Ectodermal cell (in vitro differentiated cells): ENCODE results near the gene KLHDC10.
"Not testable (repeated sequence)": the region's sequence is repeated elsewhere in the genome, so short reads cannot be mapped to it uniquely, and the experiment has no call there.

Source experiments
- H3K27ac ChIP-seq: 2 replicates; pipeline ENCODE4 v1.7.0; 2013; ENCODE audit warnings: mild to moderate bottlenecking, low read depth, low read length; ENCODE audit not compliant: insufficient read depth, poor library complexity, severe bottlenecking
- H3K27me3 ChIP-seq: 2 replicates; pipeline ENCODE4 v1.7.0; 2013; ENCODE audit warnings: mild to moderate bottlenecking, low read length; ENCODE audit not compliant: insufficient read depth, control insufficient read depth, poor library complexity, severe bottlenecking
- H3K36me3 ChIP-seq: one replicate; pipeline ENCODE4 v1.7.0; 2013; ENCODE audit warnings: low read length; ENCODE audit not compliant: control insufficient read depth, insufficient read depth
- H3K4me1 ChIP-seq: one replicate; pipeline ENCODE4 v1.7.0; 2013; ENCODE audit warnings: low read length; ENCODE audit not compliant: control insufficient read depth, insufficient read depth
- H3K4me3 ChIP-seq: 2 replicates; pipeline ENCODE4 v1.7.0; 2013; ENCODE audit warnings: low read depth, low read length, control low read depth; ENCODE audit not compliant: insufficient read depth
- H3K9me3 ChIP-seq: 2 replicates; pipeline ENCODE4 v1.7.0; 2013; ENCODE audit warnings: mild to moderate bottlenecking, low read length, moderate library complexity; ENCODE audit not compliant: control insufficient read depth
- WGBS, 2 experiments: methylation state at CpG; one replicate each; pipeline ENCODE4 v1.1.7; 2013; ENCODE audit warnings: missing lambda C conversion rate in 2 of 2; 5-methylcytosine and 5-hydroxymethylcytosine counted together

KLHDC10 gene

DNA sequence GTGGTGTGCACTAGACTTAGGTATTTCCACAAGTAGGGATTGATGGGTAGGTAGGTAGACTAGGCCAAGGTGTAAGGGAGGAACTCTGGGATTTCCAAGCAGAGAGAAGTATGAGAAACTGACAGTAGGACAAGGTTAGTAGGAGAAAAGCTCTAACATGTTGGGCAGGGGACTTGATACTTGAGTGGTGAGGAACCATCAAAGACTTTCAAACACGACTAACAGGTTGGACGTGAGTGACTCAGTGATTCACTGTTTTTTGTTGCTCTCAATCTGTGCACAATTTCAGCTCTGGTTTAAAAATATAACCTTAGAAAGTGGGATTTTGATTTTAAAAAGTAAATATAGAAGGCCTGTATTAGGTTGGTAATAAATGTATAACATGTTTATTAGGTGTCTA, 44.4 kb downstream of the KLHDC10 start:
- H3K4me3 ChIP-seq = no peak overlapping the region
- no peak overlapping the region for H3K27ac ChIP-seq
- H3K27me3 ChIP-seq = no peaks in the 10 kb centered on the region
- H3K4me1 ChIP-seq = no peaks in the 10 kb centered on the region
- no peaks in the 10 kb centered on the region for H3K36me3 ChIP-seq
- no peaks in the 10 kb centered on the region for H3K9me3 ChIP-seq
- WGBS, 2 experiments = 93 to 95% methylated on average over 2 of the region's 2 CpGs

DNA sequence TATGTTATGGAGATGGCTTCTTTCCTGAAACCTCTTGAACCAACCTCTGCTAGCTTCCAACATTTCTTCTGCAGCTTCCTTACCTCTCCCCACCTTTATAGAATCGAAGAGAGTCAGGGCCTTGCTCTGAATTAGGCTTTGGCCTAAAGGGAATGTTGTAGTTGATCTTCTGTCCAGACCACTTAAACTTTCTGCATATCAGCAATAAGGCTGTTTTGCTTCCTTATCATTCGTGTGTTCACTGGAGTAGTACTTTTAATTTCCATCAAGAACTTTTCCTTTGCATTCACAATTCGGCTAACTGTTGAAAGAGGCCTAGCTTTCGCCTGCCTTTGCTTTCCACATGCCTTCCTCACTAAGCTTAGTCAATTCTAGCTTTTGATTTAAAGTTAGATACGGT, 48.0 kb downstream of the KLHDC10 start:
- no peaks in the 10 kb centered on the region for H3K27me3 ChIP-seq
- no peaks in the 10 kb centered on the region for H3K4me1 ChIP-seq
- 93 to 98% methylated on average over 4 to 5 of the region's 5 CpGs for WGBS, 2 experiments
- no peak overlapping the region for H3K27ac ChIP-seq
- H3K9me3 ChIP-seq = no peaks in the 10 kb centered on the region
- H3K36me3 ChIP-seq = peaks cover 14% of the 10 kb centered on the region
- H3K4me3 ChIP-seq = no peak overlapping the region

DNA sequence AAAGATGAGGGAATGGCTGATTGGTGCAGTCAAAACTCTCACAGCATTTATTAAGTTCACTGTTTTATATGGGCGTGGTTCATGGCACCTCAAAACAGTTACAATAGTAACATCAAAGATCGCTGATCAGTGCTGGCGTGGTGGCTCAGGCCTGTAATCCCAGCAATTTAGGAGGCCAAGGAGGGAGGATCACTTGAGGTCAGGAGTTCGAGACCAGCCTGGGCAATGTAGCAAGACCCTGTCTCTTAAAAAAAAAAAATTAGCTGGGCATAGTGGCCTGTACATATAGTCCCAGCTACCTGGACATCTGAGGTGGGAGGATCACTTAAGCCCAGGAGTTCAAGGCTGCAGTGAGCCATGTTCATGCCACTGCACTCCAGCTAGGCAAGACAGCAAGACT, 48.5 kb downstream of the KLHDC10 start:
- Histone ChIP-seq H3K9me3 (no peaks in the 10 kb centered on the region), H3K4me3 (no peak overlapping the region), H3K36me3 (peaks cover 19% of the 10 kb centered on the region), H3K4me1 (no peaks in the 10 kb centered on the region), H3K27ac (no peak overlapping the region), H3K27me3 (no peaks in the 10 kb centered on the region)
- WGBS, 2 experiments = 92 to 97% methylated on average over 4 of the region's 4 CpGs

DNA sequence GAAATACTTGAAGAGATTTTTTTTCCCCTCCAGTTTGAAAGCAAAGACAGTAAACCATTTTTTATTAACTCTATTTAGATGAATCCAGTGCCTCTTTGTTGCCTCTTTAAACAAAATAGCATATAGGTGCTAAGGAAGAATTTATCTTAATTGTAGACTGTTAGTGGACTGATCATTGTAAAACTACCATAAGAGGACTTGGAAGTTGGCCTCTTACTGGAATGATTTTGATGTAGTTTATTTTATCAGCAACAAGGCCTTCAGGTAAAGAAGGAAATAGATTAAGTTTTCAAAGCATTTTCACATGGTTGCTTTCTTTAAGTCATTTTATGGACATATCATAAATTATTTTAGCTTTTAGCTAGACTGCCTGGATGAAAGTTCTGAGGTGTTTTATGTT, 53.2 kb downstream of the KLHDC10 start:
- no peaks in the 10 kb centered on the region for H3K9me3 ChIP-seq
- H3K27me3 ChIP-seq = no peaks in the 10 kb centered on the region
- no peak overlapping the region for H3K4me3 ChIP-seq
- no peak overlapping the region for H3K27ac ChIP-seq
- H3K36me3 ChIP-seq = peaks cover 28% of the 10 kb centered on the region
- no peaks in the 10 kb centered on the region for H3K4me1 ChIP-seq

DNA sequence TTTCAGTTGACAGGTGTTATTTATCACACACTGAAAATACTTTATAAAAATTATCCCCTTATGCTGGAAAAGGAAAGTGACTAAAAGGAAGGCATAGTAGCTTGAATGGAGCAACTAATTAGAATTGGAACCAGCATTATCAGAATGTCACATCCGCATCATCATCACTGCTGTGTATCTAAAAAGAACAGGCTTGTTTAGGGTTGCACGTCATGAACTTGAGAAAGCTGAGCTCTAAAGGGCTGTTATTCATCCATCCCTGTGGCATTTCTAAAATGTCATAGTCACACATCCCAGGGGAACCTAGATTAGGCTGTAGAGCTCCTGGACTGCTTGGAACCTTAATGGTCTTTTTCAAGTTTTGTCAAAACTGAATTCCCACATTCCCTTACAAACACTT, 54.4 kb downstream of the KLHDC10 start:
- Histone ChIP-seq H3K9me3 (no peaks in the 10 kb centered on the region), H3K27ac (no peak overlapping the region), H3K27me3 (no peaks in the 10 kb centered on the region), H3K4me1 (no peaks in the 10 kb centered on the region), H3K4me3 (no peak overlapping the region), H3K36me3 (peaks cover 28% of the 10 kb centered on the region)
- WGBS, 2 experiments = 91 to 100% methylated on average over 2 of the region's 2 CpGs

DNA sequence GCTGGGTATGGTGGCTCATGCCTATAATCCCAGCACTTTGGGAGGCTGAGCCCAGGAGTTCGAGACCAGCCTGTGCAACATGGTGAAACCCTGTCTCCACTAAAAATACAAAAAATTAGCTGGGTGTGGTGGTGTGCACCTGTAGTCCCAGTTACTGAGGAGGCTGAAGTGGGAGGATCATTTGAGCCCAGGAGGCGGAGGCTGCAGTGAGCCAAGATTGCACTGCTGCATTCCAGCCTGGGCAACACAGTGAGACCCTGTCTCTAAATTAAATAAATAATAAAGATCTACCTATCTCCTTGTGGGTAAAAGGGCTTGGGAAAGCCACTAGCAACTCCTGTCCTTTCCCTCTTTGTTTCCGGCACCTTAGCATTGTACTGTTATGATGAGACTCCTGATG, 56.5 kb downstream of the KLHDC10 start:
- not testable (repeated sequence) for H3K9me3 ChIP-seq, H3K4me1 ChIP-seq, H3K4me3 ChIP-seq, H3K27ac ChIP-seq, H3K27me3 ChIP-seq
- WGBS, 2 experiments = 90 to 97% methylated on average over 3 of the region's 3 CpGs
- peaks cover 23% of the 10 kb centered on the region for H3K36me3 ChIP-seq

DNA sequence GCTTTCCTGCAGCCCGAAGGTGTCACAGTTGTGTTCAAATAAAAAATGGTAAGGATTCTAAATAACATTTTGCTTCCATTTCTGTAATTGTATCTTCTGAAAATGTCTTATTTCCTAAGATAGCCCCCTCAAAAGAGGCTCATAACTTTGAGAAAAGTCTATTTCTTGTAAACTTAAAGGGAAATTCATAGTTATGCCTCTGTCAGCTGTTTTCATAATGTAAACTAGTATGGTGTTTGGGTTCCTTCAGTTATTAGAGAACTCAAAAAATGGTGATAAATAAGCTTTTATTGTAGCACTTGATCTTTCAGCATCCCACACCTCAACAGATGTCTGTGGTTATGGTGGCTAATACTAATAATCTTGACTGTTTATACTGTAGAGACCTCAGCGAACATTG, 57.1 kb downstream of the KLHDC10 start:
- H3K4me1 ChIP-seq = no peaks in the 10 kb centered on the region
- H3K9me3 ChIP-seq = no peaks in the 10 kb centered on the region
- peaks cover 21% of the 10 kb centered on the region for H3K36me3 ChIP-seq
- no peak overlapping the region for H3K4me3 ChIP-seq
- no peak overlapping the region for H3K27ac ChIP-seq
- H3K27me3 ChIP-seq = no peaks in the 10 kb centered on the region
- 94 to 100% methylated on average over 2 of the region's 2 CpGs for WGBS, 2 experiments

DNA sequence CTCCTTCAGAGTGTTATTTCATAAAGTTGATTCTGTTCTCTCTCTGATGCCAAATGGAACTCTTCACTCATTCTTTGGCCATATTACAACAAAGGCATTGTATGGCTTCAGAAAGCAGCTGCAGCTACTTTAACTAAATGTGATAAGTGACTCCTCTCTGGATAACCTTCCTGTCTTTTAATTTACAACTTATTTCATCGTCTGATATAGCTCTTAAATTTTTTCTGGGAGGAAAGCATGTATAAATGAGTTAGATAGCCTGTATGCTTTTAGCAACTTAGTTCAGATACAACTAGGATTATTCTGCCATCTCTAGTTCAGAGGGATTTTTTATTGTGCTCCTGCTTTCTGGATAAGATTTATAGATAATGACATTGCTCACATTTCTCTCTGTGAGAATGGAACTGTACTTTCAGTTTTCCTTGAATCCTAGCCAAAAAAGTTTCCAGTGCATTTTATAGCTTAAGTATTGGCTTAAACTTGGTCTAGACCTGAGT, 57.5 kb downstream of the KLHDC10 start:
- Histone ChIP-seq H3K9me3 (no peaks in the 10 kb centered on the region), H3K27ac (no peak overlapping the region), H3K36me3 (peaks cover 17% of the 10 kb centered on the region), H3K27me3 (no peaks in the 10 kb centered on the region), H3K4me3 (no peak overlapping the region), H3K4me1 (no peaks in the 10 kb centered on the region)
- WGBS, 2 experiments = 90% methylated on average over 1 of the region's 1 CpG; no CpG with 5 or more reads in 1 of the 2 experiments

DNA sequence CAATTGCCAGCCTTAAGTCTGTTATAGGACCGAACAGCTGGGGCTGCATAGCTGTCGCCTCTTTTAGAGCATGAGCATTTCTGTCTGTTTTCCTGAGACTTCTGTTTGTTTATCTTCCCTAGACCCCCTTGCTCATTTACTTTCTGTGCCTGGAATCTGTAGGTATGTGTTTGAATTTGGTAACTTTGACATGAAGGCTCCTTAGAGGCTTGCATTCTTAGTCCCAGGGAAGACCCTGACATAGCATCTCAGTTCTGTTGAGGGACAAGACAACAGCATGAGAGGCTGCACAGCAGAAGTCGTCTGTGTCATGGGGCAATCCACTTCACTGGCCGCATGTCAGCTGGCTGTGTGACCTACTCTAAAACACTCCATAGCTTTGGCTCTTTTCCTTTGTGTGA, 58.7 kb downstream of the KLHDC10 start:
- no peaks in the 10 kb centered on the region for H3K27me3 ChIP-seq
- H3K9me3 ChIP-seq = no peaks in the 10 kb centered on the region
- 95% methylated on average over 4 of the region's 4 CpGs for WGBS, 2 experiments
- peaks cover 8% of the 10 kb centered on the region for H3K36me3 ChIP-seq
- no peak overlapping the region for H3K27ac ChIP-seq
- no peaks in the 10 kb centered on the region for H3K4me1 ChIP-seq
- H3K4me3 ChIP-seq = no peak overlapping the region

DNA sequence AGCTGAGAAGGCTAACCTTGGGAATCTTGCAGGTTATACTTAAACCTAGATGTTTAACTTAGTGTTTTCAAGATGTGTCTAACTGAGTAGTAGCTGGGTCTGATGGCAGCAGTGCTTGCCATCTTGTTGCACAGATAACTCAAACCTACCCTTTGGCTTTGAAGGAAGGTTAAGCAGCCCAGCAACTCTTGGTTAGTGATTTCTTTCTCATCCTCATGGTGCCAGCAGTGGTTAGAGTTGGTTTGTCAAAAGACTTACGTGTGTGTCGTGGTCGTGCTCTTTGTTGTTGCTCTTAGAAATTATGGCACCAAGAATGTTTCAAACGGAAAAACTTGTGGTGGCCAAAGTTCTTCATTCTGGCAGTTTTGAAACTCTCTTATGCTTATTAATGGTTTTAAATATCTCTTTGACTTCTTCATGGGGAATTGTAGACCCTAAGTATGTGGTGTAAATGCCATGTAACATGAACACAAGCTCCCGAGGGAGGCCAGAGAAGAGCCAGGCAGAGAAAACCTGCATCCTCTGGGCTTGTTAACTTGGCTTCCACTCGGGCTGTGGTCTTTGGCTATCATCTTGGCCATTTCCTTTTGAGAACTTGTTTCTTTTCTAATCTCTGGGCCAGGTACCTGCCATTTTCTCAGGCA, 61.0 kb downstream of the KLHDC10 start:
- Histone ChIP-seq H3K4me1 (no peaks in the 10 kb centered on the region), H3K36me3 (no peaks in the 10 kb centered on the region), H3K9me3 (no peaks in the 10 kb centered on the region), H3K27me3 (no peaks in the 10 kb centered on the region), H3K27ac (no peak overlapping the region), H3K4me3 (no peak overlapping the region)
- 95 to 96% methylated on average over 6 of the region's 6 CpGs for WGBS, 2 experiments
